ENCODE data around the gene NOD2. TPM values are rescaled to one million over a fixed set of nuclear protein-coding genes. Genes with fewer than 3 reads are reported as not detected.

NOD2 gene
- total RNA-seq, 1 experiment from 2014 or later, result 0.07 TPM

DNA sequence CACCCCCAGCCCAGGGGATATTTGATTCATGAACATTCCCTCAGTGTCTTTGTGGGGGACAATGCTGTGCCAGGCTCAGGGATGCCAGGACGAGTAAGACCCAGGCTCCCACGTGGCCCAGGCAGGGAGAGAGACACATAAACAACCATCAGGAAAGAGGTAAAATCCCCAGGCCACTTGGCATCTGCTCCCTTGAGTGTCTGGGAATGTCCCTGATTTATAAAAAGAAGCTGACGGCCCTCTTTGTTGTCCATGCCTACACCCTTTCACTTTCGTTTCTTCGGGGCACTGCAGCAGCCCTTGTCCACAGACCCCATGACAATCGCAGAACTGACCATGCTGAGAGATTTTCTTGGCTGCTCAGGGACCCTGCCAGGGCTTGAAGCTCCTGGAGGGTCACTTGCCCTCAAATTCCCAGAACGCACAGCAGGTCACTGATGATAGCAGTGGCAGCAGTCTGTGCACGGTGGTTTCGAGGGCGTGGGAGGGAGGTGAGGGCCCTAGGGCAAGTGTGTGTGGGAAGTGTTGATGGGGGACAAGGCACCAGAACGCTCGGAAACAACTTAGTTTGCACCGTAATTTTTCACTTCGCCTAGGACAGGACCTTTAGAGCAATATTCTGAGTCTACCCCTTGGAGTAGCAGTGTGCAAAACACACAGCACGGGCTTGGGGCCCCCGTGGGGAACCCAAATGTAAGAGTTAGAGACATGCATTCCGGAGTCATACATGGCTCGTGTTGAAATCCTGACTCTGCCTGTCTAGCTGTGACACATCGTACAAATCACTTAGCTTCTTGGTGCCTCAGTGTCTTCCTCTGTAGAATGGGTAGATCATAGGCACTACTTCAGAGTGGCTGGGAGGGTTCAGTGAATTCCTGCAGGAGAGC lies 4.7 kb downstream of the NOD2 start:
- CTCF ChIA-PET, result no interaction called here
- no TSS peak for BruUV-seq (replicated peaks)
- Histone ChIP-seq H3K9me3 (ENCODE audit: low read length) (no peaks in the 10 kb centered on the region), H3F3A (ENCODE audit: low read length, unreplicated experiment) (no peaks in the 10 kb centered on the region), H3K4me2 (ENCODE audit: low read length) (peak overlapping the region; percentile 49), H4K20me1 (ENCODE audit: low read length) (no peaks in the 10 kb centered on the region), H3K79me2 (ENCODE audit: low read length) (no peaks in the 10 kb centered on the region), H3K36me3 (ENCODE audit: low read depth, low read length) (no peaks in the 10 kb centered on the region), H3K27me3 (ENCODE audit: low read length) (no peaks in the 10 kb centered on the region), H3K9me2 (replicated peaks; ENCODE audit: low read length) (no peaks in the 10 kb centered on the region), H3K4me3 (ENCODE audit: low read length) (0 out of 2 replicates have a peak overlapping the region, but pooled peaks have one; percentile 24), H2AFZ (ENCODE audit: low read length) (no peak overlapping the region), H3K4me1 (ENCODE audit: insufficient read depth, low read length) (no peaks in the 10 kb centered on the region), H3K9ac (ENCODE audit: low read length) (no peak overlapping the region), H3K27ac (ENCODE audit: low read length) (no peak overlapping the region)
- TF ChIP-seq EZH2phosphoT487 (IDR thresholded peaks at IDR 0.05; ENCODE audit: borderline replicate concordance, low read length) (no peak), EZH2 (IDR thresholded peaks at IDR 0.05; ENCODE audit: low read length, unreplicated experiment) (no peak)
- TF ChIP-seq, protein P1, sequence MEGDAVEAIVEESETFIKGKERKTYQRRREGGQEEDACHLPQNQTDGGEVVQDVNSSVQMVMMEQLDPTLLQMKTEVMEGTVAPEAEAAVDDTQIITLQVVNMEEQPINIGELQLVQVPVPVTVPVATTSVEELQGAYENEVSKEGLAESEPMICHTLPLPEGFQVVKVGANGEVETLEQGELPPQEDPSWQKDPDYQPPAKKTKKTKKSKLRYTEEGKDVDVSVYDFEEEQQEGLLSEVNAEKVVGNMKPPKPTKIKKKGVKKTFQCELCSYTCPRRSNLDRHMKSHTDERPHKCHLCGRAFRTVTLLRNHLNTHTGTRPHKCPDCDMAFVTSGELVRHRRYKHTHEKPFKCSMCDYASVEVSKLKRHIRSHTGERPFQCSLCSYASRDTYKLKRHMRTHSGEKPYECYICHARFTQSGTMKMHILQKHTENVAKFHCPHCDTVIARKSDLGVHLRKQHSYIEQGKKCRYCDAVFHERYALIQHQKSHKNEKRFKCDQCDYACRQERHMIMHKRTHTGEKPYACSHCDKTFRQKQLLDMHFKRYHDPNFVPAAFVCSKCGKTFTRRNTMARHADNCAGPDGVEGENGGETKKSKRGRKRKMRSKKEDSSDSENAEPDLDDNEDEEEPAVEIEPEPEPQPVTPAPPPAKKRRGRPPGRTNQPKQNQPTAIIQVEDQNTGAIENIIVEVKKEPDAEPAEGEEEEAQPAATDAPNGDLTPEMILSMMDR (conservative IDR thresholded peaks at IDR 0.05; ENCODE audit: low read depth, low read length), result no peak
- DNase-seq, result no peak
- POLR2A ChIA-PET (ENCODE audit: unreplicated experiment), result no interaction called here
- no peak for ATAC-seq
- intact Hi-C loops (cut with micrococcal nuclease), result no loop called here

DNA sequence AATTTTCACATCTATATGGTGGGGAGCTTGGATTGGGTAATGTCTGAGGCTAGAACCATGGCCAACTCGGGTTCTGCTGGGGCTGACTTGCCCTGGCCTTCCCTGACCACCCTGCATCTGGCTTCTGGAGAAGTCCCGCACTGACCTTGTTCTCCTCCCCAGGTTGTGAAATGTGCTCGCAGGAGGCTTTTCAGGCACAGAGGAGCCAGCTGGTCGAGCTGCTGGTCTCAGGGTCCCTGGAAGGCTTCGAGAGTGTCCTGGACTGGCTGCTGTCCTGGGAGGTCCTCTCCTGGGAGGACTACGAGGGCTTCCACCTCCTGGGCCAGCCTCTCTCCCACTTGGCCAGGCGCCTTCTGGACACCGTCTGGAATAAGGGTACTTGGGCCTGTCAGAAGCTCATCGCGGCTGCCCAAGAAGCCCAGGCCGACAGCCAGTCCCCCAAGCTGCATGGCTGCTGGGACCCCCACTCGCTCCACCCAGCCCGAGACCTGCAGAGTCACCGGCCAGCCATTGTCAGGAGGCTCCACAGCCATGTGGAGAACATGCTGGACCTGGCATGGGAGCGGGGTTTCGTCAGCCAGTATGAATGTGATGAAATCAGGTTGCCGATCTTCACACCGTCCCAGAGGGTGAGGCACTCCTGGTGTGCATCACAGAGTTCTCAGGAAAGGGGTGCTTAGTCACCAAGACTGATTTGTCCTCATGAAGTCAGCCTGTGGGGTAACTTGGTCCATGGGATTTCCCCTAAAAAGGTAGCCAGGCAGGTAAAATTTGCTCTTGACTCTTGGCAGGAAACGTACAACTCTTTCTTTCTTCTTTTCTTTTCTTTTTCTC lies 6.1 kb downstream of the NOD2 start:
- H2AFZ ChIP-seq (ENCODE audit: low read length), result no peak overlapping the region
- no peaks in the 10 kb centered on the region for H3F3A ChIP-seq (ENCODE audit: low read length, unreplicated experiment)
- H3K9ac ChIP-seq (ENCODE audit: low read length), result no peak overlapping the region
- no peaks in the 10 kb centered on the region for H3K9me2 ChIP-seq (replicated peaks; ENCODE audit: low read length)
- no peaks in the 10 kb centered on the region for H3K36me3 ChIP-seq (ENCODE audit: low read depth, low read length)
- no peaks in the 10 kb centered on the region for H4K20me1 ChIP-seq (ENCODE audit: low read length)
- H3K9me3 ChIP-seq (ENCODE audit: low read length), result 0 out of 2 replicates have a peak, but pooled peaks cover 3% of the 10 kb centered on the region
- no peak overlapping the region for H3K4me3 ChIP-seq (ENCODE audit: low read length)
- POLR2A ChIA-PET (ENCODE audit: unreplicated experiment), result no interaction called here
- H3K79me2 ChIP-seq (ENCODE audit: low read length), result no peaks in the 10 kb centered on the region
- CTCF ChIA-PET, result no interaction called here
- H3K27ac ChIP-seq (ENCODE audit: low read length), result no peak overlapping the region
- no peaks in the 10 kb centered on the region for H3K4me1 ChIP-seq (ENCODE audit: insufficient read depth, low read length)
- intact Hi-C loops (cut with micrococcal nuclease), result no loop called here
- ATAC-seq (no peak), DNase-seq (peak; percentile 26)
- BruUV-seq (replicated peaks), result no TSS peak
- TF ChIP-seq EZH2 (IDR thresholded peaks at IDR 0.05; ENCODE audit: low read length, unreplicated experiment) (no peak), EZH2phosphoT487 (IDR thresholded peaks at IDR 0.05; ENCODE audit: borderline replicate concordance, low read length) (no peak)
- TF ChIP-seq, protein P1 (conservative IDR thresholded peaks at IDR 0.05; ENCODE audit: low read depth, low read length), result no peak
- no peaks in the 10 kb centered on the region for H3K27me3 ChIP-seq (ENCODE audit: low read length)
- H3K4me2 ChIP-seq (ENCODE audit: low read length), result no peak overlapping the region

Measured in PC-3 (cell line).